BJ (cell line): ENCODE results near the gene MROH2B. TPM values are rescaled to one million over a fixed set of nuclear protein-coding genes. Genes with fewer than 3 reads are reported as not detected.

ENCODE experiments used
- CTCF ChIA-PET: fragments of 350-600 bp; formaldehyde crosslinking; extraction: SDS; loops from one replicate; lab custom pipeline; 2021; ENCODE audit warnings: antibody characterized with exemption, inconsistent platforms; lab: Yijun Ruan, JAX
- POLR2A ChIA-PET: fragments of 300-600 bp; sonication (Branson Sonifier 250); formaldehyde crosslinking; extraction: SDS; loops from one replicate; lab custom pipeline; 2021; ENCODE audit warnings: antibody characterized with exemption; lab: Charles Lee
- DNase-seq: peaks from one replicate; pipeline ENCODE4 v3.0.0-alpha.2; 2011; ENCODE audit warnings: low read depth
- H3K27me3 ChIP-seq: 2 replicates; pipeline ENCODE4 v1.6.0; 2011; ENCODE audit warnings: low read length; ENCODE audit not compliant: control insufficient read depth, insufficient read depth
- H3K36me3 ChIP-seq: 2 replicates; pipeline ENCODE4 v1.5.1; 2011; ENCODE audit warnings: low read length; ENCODE audit not compliant: control insufficient read depth, insufficient read depth
- H3K4me3 ChIP-seq: 2 replicates; pipeline ENCODE4 v1.5.1; 2011; ENCODE audit warnings: low read depth, mild to moderate bottlenecking, control low read depth, low read length
- CTCF ChIP-seq: IDR thresholded peaks from 2 replicates; pipeline ENCODE4 v1.5.1; 2011; ENCODE audit warnings: low read depth, mild to moderate bottlenecking, control low read depth, inconsistent platforms, low read length, moderate library complexity; ENCODE audit not compliant: insufficient read depth
- polyA plus RNA-seq: library from polyadenylated mRNA; depleted of rRNA; stranded (reverse); fragments of >200 nt; gene quantifications from 2 replicates; pipeline ENCODE4 v1.2.3, GENCODE V29; 2011

MROH2B gene
- polyA plus RNA-seq, 1 experiment = not detected

- no peak for DNase-seq
- POLR2A ChIA-PET = no interaction called here
- CTCF ChIA-PET = interaction anchor here (1.2 kb wide), 1 partner anchor 60 kb away, joined by 3 read pairs; no protein-coding TSS in a partner anchor
- no peaks in the 10 kb centered on the region for H3K27me3 ChIP-seq
- no peaks in the 10 kb centered on the region for H3K36me3 ChIP-seq
- TF ChIP-seq CTCF = no peak
- no peak overlapping the region for H3K4me3 ChIP-seq
Observed at GRCh38 chr5:40976041-40976440, 95.1 kb downstream of the MROH2B start.

- no peaks in the 10 kb centered on the region for H3K27me3 ChIP-seq
- CTCF ChIA-PET = interaction anchor here (0.6 kb wide), 1 partner anchor 211 kb away, joined by 4 read pairs; no protein-coding TSS in a partner anchor
- no peak for DNase-seq
- H3K4me3 ChIP-seq = no peak overlapping the region
- no peak for TF ChIP-seq CTCF
- no peaks in the 10 kb centered on the region for H3K36me3 ChIP-seq
- POLR2A ChIA-PET = interaction anchor here (0.6 kb wide), 1 partner anchor 78 kb away, joined by 3 read pairs; no protein-coding TSS in a partner anchor
Observed at GRCh38 chr5:40973364-40974004, 97.7 kb downstream of the MROH2B start.

GRCh38 chr5:40972434-40972833 is 98.7 kb downstream of the MROH2B start:
- CTCF ChIA-PET = interaction anchor here (1.3 kb wide), 1 partner anchor 10 kb away, joined by 4 read pairs; no protein-coding TSS in a partner anchor
- DNase-seq = no peak
- Histone ChIP-seq H3K27me3 (no peaks in the 10 kb centered on the region), H3K4me3 (no peak overlapping the region), H3K36me3 (no peaks in the 10 kb centered on the region)
- no peak for TF ChIP-seq CTCF
- POLR2A ChIA-PET = no interaction called here

GRCh38 chr5:40962207-40962955 is 108.8 kb downstream of the MROH2B start:
- no peaks in the 10 kb centered on the region for H3K27me3 ChIP-seq
- DNase-seq = no peak
- H3K36me3 ChIP-seq = no peaks in the 10 kb centered on the region
- ChIA-PET CTCF (interaction anchor here (1.5 kb wide), 1 partner anchor 18 kb away, joined by 4 read pairs; no protein-coding TSS in a partner anchor), POLR2A (no interaction called here)
- no peak overlapping the region for H3K4me3 ChIP-seq
- no peak for TF ChIP-seq CTCF

GRCh38 chr5:40960037-40960436 is 111.1 kb downstream of the MROH2B start:
- POLR2A ChIA-PET = no interaction called here
- Histone ChIP-seq H3K4me3 (no peak overlapping the region), H3K27me3 (no peaks in the 10 kb centered on the region), H3K36me3 (no peaks in the 10 kb centered on the region)
- CTCF ChIA-PET = no interaction called here
- DNase-seq = no peak
- TF ChIP-seq CTCF = no peak
